Measurements from ENCODE around the gene UBA1. TPM values are rescaled to one million over a fixed set of nuclear protein-coding genes. Genes with fewer than 3 reads are reported as not detected.
A peak's percentile ranks its signal among the peaks of the same experiment; 100 is the strongest.

UBA1 gene
- polyA plus RNA-seq, 1 donor (not counting 4 experiments of a cell fraction or from before 2014, with no cell fraction given): 236 TPM

DNA sequence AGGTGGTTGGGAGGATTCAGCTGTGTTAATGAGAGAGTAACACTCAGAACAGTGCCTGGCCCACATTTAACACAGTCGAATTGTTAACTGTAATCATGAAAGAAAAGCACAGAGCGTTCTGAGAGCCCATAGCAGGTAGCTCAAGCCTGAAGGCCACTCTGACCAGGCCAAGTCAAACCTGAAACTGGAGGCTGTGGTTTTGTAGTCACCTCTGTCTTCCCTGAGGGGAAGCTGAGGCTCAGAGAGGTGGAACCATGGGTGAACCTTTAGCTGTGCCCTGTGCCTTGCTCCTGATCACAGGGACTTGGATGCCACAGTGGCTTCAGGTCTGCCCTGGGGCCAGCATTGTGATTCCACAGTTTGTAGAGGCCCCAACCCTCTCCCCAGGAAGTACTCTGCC, 16.6 kb upstream of the UBA1 start:
- dilution Hi-C loops (cut with MboI; ENCODE audit: extremely low pct_ligation_motif_present, low sequenced_read_pairs): no loop called here
- peaks cover 4 to 16% of the 10 kb centered on the region in 2 experiments for H3K36me3 ChIP-seq (ENCODE audit: control insufficient read depth in 2 of 2, extremely low read depth in 1 of 2, insufficient read depth in 2 of 2, low read length in 2 of 2)

DNA sequence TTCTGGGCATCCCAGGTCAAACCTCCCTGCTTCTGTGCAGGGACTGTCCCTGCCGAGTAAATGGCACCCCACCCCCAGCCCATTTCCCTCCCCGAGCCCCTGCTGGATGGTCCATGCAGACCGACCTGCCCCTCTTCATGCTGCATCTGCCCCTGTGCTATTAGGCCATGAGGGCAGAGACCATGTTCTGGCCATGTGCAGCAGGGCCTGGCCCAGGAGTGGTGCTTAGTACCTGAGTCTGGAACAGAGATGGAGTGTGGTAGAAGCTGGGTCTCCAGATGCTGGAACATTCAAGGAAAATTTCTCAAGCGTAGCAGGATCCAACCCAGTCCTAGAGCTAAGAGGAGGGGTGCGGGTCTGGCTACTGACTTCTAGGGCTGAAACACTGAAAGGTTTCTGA, 15.3 kb upstream of the UBA1 start:
- Histone ChIP-seq H3K27me3 (ENCODE audit: control insufficient read depth, extremely low read depth, insufficient read depth, low read length) (no peaks in the 10 kb centered on the region), H3K79me2 (ENCODE audit: control insufficient read depth, insufficient read depth, low read length) (no peaks in the 10 kb centered on the region), H3K9me1 (ENCODE audit: control insufficient read depth, extremely low read depth, insufficient read depth, low read length) (no peaks in the 10 kb centered on the region), H3K27ac (ENCODE audit: control insufficient read depth, insufficient read depth, low read length) (peak overlapping the region; percentile 40), H3K4me2 (ENCODE audit: control insufficient read depth, extremely low read depth, insufficient read depth, low read depth, low read length) (no peak overlapping the region), H2AFZ (ENCODE audit: control insufficient read depth, low read length) (no peak overlapping the region), H3K36me3 (ENCODE audit: control insufficient read depth in 2 of 2, extremely low read depth in 1 of 2, insufficient read depth in 2 of 2, low read length in 2 of 2) (peaks cover 4 to 16% of the 10 kb centered on the region in 2 experiments), H3K4me1 (ENCODE audit: control insufficient read depth, extremely low read depth, insufficient read depth, low read length) (peaks cover 16% of the 10 kb centered on the region), H3K9ac (ENCODE audit: control insufficient read depth, extremely low read depth, insufficient read depth, low read length) (no peak overlapping the region), H3K9me3 (ENCODE audit: control insufficient read depth, low read depth, low read length) (no peaks in the 10 kb centered on the region), H3K4me3 (ENCODE audit: control insufficient read depth in 2 of 3, extremely low read depth in 1 of 3, insufficient read depth in 2 of 3, low read depth in 1 of 3, low read length in 3 of 3) (no peak overlapping the region), H4K20me1 (ENCODE audit: control insufficient read depth, extremely low read depth, insufficient read depth, low read length) (no peaks in the 10 kb centered on the region)
- dilution Hi-C loops (cut with MboI; ENCODE audit: extremely low pct_ligation_motif_present, low sequenced_read_pairs): no loop called here
- FAIRE-seq (no peak), DNase-seq (ENCODE audit: low read depth, low spot score) (no peak)
- TF ChIP-seq, protein P1, sequence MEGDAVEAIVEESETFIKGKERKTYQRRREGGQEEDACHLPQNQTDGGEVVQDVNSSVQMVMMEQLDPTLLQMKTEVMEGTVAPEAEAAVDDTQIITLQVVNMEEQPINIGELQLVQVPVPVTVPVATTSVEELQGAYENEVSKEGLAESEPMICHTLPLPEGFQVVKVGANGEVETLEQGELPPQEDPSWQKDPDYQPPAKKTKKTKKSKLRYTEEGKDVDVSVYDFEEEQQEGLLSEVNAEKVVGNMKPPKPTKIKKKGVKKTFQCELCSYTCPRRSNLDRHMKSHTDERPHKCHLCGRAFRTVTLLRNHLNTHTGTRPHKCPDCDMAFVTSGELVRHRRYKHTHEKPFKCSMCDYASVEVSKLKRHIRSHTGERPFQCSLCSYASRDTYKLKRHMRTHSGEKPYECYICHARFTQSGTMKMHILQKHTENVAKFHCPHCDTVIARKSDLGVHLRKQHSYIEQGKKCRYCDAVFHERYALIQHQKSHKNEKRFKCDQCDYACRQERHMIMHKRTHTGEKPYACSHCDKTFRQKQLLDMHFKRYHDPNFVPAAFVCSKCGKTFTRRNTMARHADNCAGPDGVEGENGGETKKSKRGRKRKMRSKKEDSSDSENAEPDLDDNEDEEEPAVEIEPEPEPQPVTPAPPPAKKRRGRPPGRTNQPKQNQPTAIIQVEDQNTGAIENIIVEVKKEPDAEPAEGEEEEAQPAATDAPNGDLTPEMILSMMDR (optimal IDR thresholded peaks at IDR 0.05 in 1 of 3, IDR thresholded peaks at IDR 0.05 in 1 of 3, conservative IDR thresholded peaks at IDR 0.05 in 1 of 3; ENCODE audit: extremely low read depth in 1 of 3, insufficient read depth in 2 of 3, low read length in 3 of 3): no peak
- no peak for TF ChIP-seq EZH2 (IDR thresholded peaks at IDR 0.05; ENCODE audit: low read length)

More for the DNA sequence above, 16.6 kb upstream of the UBA1 start:
- Histone ChIP-seq H3K79me2 (ENCODE audit: control insufficient read depth, insufficient read depth, low read length) (no peaks in the 10 kb centered on the region), H3K9me3 (ENCODE audit: control insufficient read depth, low read depth, low read length) (no peaks in the 10 kb centered on the region), H3K4me3 (ENCODE audit: control insufficient read depth in 2 of 3, extremely low read depth in 1 of 3, insufficient read depth in 2 of 3, low read depth in 1 of 3, low read length in 3 of 3) (no peak overlapping the region), H3K4me1 (ENCODE audit: control insufficient read depth, extremely low read depth, insufficient read depth, low read length) (peaks cover 16% of the 10 kb centered on the region), H3K9ac (ENCODE audit: control insufficient read depth, extremely low read depth, insufficient read depth, low read length) (no peak overlapping the region), H3K4me2 (ENCODE audit: control insufficient read depth, extremely low read depth, insufficient read depth, low read depth, low read length) (no peak overlapping the region), H2AFZ (ENCODE audit: control insufficient read depth, low read length) (no peak overlapping the region), H4K20me1 (ENCODE audit: control insufficient read depth, extremely low read depth, insufficient read depth, low read length) (no peaks in the 10 kb centered on the region), H3K9me1 (ENCODE audit: control insufficient read depth, extremely low read depth, insufficient read depth, low read length) (no peaks in the 10 kb centered on the region), H3K27me3 (ENCODE audit: control insufficient read depth, extremely low read depth, insufficient read depth, low read length) (no peaks in the 10 kb centered on the region), H3K27ac (ENCODE audit: control insufficient read depth, insufficient read depth, low read length) (no peak overlapping the region)
- DNase-seq (ENCODE audit: low read depth, low spot score) (no peak), FAIRE-seq (no peak)
- no peak for TF ChIP-seq EZH2 (IDR thresholded peaks at IDR 0.05; ENCODE audit: low read length)
- TF ChIP-seq, protein P1 (optimal IDR thresholded peaks at IDR 0.05 in 1 of 3, IDR thresholded peaks at IDR 0.05 in 1 of 3, conservative IDR thresholded peaks at IDR 0.05 in 1 of 3; ENCODE audit: extremely low read depth in 1 of 3, insufficient read depth in 2 of 3, low read length in 3 of 3): no peak
